Stimulated activated CD4-positive, alpha-beta T cell treated with anti-CD3 and anti-CD28 coated beads, Interleukin-2, amount 100 ng/mL, for 4 hours (primary cell): Measurements from ENCODE around the gene TNFAIP8L3.

Experiments used
- DNase-seq: peaks from one replicate; pipeline ENCODE4 v3.0.0-alpha.2; 2020; ENCODE audit warnings: low read depth

Gene TNFAIP8L3

GRCh38 chr15:51089699-51090453 lies 4.8 kb downstream of the TNFAIP8L3 start:
- no peak for DNase-seq

GRCh38 chr15:51089041-51089440 lies 5.7 kb downstream of the TNFAIP8L3 start:
- DNase-seq: no peak

- DNase-seq: no peak
Observed at GRCh38 chr15:51088585-51088984, 6.1 kb downstream of the TNFAIP8L3 start.

- no peak for DNase-seq
Observed at GRCh38 chr15:51087513-51087912, 7.2 kb downstream of the TNFAIP8L3 start.

DNA sequence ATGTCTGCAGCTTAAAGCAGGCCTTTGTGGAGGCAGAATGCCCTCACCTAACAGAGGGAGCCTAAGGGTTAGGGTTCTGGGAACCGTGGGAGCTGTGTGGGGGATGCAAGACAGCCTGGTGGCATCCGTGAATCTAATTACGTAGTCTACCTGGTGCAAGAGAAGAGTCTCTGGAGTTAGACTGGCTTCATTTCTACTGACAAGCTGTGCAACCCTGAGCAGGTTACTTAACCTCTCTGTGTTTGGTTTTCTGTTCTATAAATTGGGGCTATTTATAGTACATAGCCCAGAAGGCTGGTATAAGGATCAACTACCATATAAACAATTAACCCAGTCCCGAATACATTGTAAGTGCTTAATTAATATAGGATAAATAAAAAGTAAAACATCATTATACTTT lies 8.3 kb downstream of the TNFAIP8L3 start:
- no peak for DNase-seq

DNA sequence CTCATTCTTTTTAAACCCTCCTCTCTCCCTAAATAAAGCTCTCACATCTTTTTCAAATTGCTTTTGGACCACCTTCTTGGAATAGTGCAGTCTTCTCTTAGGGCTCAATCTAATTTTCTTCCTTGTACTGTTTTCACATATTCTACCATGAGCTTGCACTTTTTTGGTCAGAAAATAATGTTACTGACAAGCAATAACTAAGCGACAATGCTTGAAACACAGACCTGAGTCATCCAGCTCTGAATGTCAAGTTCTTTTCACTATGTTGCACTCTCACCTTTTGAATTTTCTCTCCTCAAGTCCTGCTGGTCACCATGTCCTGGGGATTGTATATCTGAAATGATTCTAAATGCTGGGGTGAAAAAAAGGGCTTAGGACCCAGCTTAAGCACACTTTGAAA lies 8.9 kb downstream of the TNFAIP8L3 start:
- no peak for DNase-seq

DNA sequence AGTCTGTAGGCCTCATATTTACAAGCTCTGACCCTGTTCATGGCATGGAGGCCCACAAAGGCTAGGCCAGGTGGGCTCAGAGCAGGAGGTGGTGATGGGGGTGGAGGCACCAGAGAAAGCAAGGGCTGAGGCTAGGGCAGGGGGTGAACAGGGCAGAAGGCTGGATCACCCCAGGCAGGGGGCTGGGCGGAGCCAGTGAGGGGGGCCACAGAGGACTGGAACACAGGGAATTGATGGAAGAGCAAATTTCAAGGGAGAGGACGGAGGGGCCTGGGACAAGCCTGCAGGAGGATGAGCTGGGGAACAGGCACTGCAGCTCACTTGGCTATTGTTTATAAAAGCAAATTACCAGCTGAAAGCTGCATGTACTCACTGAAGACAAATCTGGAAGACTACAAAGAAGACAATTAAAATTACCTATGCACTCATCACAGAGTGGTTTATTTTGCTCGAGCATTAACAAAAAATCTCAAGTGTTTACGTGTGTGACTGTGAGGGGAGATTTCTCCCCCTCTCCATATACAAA lies 11.0 kb downstream of the TNFAIP8L3 start:
- no peak for DNase-seq

- DNase-seq: no peak
Observed at GRCh38 chr15:51082246-51082645, 12.5 kb downstream of the TNFAIP8L3 start.

- DNase-seq: no peak
Observed at GRCh38 chr15:51080286-51080685, 14.4 kb downstream of the TNFAIP8L3 start.

GRCh38 chr15:51079226-51079625 lies 15.5 kb downstream of the TNFAIP8L3 start:
- DNase-seq: no peak

DNA sequence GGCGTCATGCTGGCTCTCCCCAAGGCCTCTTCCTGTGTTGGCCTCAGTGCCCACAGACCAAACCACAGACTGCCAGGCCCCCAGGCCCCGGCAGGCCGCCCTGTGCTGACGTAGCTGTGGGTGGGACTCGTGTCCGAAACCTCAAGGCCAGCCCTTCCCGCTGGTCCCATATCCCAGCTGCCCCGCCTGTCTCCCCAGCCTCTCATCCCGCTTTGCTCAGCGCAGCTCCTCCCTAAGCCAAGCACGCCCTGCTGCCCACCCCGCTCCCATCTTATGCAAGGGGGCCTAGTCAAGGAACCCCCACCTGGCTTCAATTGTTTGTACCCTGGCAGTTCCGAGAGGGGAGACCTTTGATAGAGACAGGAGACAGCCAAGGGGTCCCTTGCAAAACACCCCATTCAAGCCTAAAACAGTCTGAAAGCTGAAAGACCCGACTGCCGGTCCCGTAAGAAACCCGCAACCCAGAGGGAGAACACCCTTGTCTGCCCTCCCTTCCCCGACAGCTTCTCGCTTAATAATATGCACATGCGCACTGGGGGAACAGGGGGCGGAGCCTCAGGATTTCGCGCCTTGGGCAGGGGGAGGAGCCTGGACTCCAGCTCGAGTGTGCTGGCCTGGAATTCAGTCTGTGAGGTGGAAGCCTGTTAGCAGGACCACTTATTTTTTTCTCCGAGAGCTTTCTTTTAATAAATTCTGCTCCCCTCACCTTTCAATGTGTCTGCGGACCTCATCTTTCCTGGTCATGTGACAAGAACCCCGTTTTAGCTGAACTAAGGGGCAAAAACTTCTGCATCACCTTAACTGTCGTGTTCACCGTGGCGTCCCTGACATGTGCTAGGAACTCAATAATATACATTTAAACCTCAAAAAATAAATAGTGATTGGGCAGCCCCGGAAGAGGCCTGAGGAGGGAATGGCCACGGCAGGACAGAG lies 17.2 kb downstream of the TNFAIP8L3 start:
- peak; percentile 36 for DNase-seq

DNA sequence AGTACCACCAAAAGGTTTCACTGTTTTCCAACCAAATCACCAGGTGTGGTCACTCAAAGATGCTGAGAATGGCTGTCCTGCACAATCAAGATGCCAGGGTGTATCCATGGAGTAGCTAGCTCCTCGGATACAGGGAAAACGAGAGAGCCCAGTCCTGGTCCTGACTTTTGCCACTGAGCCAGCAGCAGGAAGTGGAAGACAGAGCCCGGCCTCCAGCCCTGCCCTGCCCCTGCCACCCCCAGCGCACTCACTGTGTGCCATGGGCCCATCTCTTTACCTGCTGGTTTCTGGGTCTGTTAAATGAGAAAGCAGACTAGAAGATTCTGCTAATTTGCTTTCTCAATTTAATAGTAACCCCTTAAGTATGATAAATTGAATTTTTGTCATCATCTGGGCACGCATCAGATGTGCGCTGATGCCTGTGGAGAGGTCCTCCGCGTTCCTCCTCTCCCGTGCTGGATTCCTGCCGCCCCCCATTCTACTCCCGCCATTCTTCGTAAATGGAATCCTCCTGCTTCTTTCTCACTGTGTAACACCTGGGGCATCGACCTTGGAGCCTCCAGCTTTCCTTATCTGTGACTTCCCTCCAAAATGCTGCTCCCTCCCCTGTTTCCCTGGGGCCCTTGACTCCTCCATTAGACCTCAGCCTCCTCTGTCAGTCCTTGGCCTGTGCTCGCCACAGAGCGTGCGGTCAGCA lies 18.0 kb downstream of the TNFAIP8L3 start:
- no peak for DNase-seq

- no peak for DNase-seq
Observed at GRCh38 chr15:51075826-51076523, 18.7 kb downstream of the TNFAIP8L3 start.

DNA sequence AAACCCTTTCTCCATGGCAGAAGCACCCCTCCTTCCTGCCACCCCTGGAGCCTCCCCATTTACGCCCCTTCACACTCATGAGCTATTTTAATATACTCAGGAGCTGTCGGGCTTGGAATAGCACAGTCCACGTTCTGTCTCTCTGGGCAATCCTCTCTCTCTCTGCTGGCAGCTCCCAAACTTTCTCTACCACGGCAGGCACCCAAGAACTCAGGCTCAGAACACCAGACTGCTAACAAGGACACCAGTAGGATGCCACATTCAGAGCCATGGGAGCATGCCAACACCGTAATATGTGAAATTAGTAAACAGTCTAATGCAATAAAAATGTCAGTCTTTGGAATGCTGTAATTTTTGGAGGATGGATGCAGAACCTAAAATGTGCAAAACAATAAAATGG lies 19.3 kb downstream of the TNFAIP8L3 start:
- no peak for DNase-seq

DNA sequence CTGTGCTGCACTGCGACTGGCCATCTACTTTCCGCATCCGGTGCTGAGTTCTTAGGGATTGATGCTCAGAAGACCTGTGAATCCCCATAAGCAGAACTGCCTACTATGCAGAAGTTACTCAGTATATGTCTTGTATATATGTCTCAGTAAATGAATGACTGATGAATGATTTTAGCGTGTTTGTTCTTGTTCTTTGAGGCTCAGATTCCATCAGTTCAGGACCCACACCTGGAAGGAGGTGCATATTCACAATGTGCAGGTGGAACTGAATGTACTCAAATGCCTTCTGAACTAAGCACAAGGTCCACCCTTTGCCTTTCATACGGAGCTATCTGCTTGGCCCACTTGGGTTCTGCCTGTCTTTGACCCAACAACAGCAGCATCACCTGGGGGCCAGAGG lies 19.8 kb downstream of the TNFAIP8L3 start:
- no peak for DNase-seq

DNA sequence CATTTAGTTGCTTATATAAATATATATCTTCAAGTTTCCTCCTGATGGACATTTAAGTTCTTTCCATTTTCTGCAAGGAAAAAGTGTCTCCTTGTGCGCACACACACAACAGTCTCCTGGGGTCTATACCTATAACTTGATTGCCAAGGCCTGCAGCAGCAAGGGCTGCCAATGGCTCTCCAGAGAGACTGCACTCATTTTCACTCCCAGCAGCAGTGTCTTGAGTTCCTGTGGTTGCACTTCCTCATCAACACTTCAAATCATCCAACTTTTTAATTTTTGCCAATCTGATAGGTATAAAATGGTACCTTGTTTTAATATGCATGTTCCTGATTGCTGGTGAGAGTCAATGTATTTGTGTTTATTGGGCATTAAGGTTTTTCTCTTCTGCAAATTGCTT lies 23.1 kb downstream of the TNFAIP8L3 start:
- no peak for DNase-seq

DNA sequence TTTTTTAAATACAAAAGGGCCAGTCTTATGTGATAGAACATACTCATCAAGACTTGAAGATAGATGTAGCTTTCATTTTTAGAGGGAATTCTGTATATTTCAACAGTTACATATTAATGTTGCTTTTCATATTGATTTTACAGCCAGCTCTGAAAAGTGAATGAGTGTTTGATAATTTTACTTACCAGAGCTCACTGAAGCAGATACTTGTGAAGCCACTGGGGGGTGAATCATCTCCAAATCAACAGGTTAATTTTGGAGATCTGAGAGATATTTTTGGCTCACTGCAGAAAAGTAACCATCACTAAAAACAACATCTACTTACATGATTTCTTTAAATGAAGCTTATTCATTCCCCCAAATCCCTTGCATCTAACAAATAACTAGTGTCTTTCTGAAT lies 24.7 kb downstream of the TNFAIP8L3 start:
- DNase-seq: no peak

GRCh38 chr15:51067510-51067909 lies 27.2 kb downstream of the TNFAIP8L3 start:
- no peak for DNase-seq

- DNase-seq: no peak
Observed at GRCh38 chr15:51065781-51066180, 28.9 kb downstream of the TNFAIP8L3 start.

GRCh38 chr15:51065261-51065660 lies 29.4 kb downstream of the TNFAIP8L3 start:
- no peak for DNase-seq

DNA sequence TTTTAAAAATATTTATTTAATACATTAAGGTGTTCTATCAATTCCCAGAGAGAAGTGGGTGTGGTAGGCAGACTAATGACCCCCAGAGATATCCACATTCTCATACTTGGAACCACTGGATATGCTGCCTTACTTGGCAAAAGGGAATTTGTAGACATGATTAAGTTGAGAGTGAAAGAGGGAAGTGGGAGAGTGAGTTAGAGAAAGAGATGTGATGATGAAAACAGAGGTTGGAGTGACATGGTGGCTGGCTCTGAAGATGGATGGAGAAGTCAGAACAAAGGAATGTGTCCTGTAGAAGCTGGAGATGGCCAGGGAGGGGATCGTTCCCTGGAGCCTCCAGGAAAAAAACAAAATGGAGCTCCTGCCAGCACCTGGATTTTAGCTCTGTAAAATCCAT lies 32.0 kb downstream of the TNFAIP8L3 start:
- no peak for DNase-seq
